SJSA1 (cell line): Measurements from ENCODE around the gene PALLD. TPM values are rescaled to one million over a fixed set of nuclear protein-coding genes. Genes with fewer than 3 reads are reported as not detected.

ENCODE experiments used
- DNase-seq, 2 experiments: peaks; one replicate each; pipeline ENCODE4 v3.0.0-alpha.2; 2015 to 2020; ENCODE audit warnings: low spot score in 2 of 2, low read depth in 1 of 2
- H3K27ac ChIP-seq: fragments of 250-450 bp; sonication (Bioruptor Pico); 2 replicates; pipeline ENCODE4 v1.5.1; 2020; ENCODE audit warnings: mild to moderate bottlenecking, moderate library complexity
- H3K27me3 ChIP-seq: fragments of 250-450 bp; sonication (Bioruptor Pico); replicated peaks from 2 replicates; pipeline ENCODE4 v1.5.1; 2020; ENCODE audit warnings: mild to moderate bottlenecking, moderate library complexity
- H3K36me3 ChIP-seq: fragments of 250-450 bp; sonication (Bioruptor Pico); 2 replicates; pipeline ENCODE4 v1.5.1; 2020; ENCODE audit warnings: mild to moderate bottlenecking
- H3K4me1 ChIP-seq: fragments of 250-450 bp; sonication (Bioruptor Pico); replicated peaks from 2 replicates; pipeline ENCODE4 v1.6.1; 2021; ENCODE audit warnings: mild to moderate bottlenecking
- H3K4me3 ChIP-seq: fragments of 250-450 bp; sonication (Bioruptor Pico); 2 replicates; pipeline ENCODE4 v1.5.1; 2020; ENCODE audit warnings: mild to moderate bottlenecking
- H3K9me3 ChIP-seq: fragments of 250-450 bp; sonication (Bioruptor Pico); replicated peaks from 2 replicates; pipeline ENCODE4 v1.5.1; 2020; ENCODE audit warnings: mild to moderate bottlenecking
- total RNA-seq: library from RNA; depleted of rRNA; stranded (reverse); fragments of >200 nt; shearing (Covaris generic); gene quantifications from 2 replicates; pipeline ENCODE4 v1.2.3, GENCODE V29; 2014

Gene PALLD
- total RNA-seq, 1 experiment from 2014 or later = 118 TPM

DNA sequence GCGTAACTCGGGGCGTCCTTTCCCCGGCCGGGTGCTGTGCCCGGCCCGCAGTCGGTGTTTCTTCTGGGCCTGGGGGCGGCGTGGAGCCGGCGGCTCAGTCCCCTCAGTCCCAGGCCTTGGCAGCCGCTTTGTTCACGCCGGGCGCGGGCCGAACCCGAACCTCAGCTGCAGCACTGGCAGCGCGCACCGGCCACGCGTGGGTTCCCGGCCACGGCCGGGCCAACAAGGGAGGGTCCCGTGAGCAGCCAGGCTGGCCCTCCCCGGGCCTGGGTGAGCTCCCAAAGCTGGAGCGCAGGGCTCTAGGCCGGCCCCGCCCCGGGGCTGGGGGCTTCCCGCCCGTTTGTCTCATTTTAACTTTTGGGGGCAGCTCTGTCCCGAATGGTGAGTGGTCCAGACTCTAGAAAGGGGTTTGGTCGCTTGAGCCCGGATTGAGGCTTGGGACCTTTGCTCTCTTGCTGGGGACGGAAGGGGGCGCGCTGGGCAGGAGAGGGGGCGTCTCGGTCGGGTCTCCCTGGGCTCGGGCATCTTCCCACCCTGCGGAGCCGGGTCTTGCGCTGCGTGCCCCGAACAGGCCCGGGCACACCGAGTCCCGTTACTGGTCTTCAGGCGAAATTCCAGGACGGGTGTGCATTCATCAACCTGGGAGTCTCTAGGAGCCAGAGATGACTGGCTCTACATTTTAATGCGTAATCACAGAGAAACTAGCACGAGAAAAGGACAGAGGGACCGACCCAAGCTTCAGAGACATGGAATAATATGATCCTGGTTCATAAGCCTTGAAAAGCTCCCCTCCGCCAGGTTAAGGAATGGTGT, 336.1 kb downstream of the PALLD start:
- Histone ChIP-seq H3K9me3 (no peaks in the 10 kb centered on the region), H3K4me1 (peaks cover 31% of the 10 kb centered on the region), H3K27me3 (no peaks in the 10 kb centered on the region), H3K36me3 (peaks cover 52% of the 10 kb centered on the region), H3K4me3 (peak overlapping the region; percentile 88), H3K27ac (peak overlapping the region; percentile 89)
- peak; percentile 49 for DNase-seq

DNA sequence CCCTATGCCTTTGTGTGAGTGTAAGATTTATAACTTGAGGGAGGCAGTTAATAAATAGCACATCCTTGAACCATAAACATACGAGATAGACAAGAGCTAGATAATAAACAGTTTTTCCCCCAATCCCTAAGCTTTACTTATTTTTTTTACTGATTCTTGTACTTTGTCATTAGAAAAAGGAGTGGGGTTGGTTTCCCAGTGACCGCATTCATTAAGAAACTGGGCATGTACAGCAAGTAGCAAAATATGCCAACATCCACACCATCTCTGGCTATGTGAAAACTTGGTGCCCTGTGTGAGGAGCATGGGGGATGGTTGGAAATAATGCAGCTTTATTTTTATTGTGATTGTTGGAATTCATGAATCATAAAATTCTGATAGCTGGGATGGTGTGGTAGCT, 337.0 kb downstream of the PALLD start:
- H3K9me3 ChIP-seq = no peaks in the 10 kb centered on the region
- peaks cover 31% of the 10 kb centered on the region for H3K4me1 ChIP-seq
- H3K27me3 ChIP-seq = no peaks in the 10 kb centered on the region
- peaks cover 55% of the 10 kb centered on the region for H3K36me3 ChIP-seq
- no peak overlapping the region for H3K4me3 ChIP-seq
- DNase-seq = no peak
- H3K27ac ChIP-seq = no peak overlapping the region

DNA sequence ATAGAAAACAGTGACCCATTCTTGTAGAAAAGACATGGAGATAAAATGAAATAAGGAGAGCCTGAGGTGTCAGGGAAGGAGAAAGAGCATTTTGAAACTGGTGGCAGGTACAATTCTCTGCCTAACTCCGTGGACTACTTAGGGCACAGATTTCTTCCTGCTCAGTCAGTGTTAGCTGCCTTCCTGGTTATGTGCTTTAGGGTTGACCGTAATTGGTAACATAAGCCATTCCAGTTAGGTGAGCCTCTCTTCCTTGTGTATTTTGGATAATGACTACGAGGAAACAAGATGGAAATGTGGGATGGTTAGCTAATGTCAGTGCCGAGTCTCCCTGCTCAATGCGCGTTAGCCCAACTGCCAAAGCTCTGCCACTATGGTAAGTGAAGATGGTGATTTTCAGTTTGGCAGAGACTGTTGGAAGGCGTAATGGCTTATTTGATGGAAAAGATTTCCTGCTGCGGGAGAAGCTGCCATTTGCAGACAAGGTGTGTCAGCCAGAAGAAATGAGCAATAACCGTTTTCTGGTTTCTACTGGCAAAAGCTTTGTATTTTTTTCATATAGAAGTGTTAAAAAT, 339.1 kb downstream of the PALLD start:
- Histone ChIP-seq H3K9me3 (no peaks in the 10 kb centered on the region), H3K27ac (no peak overlapping the region), H3K27me3 (no peaks in the 10 kb centered on the region), H3K4me1 (peaks cover 36% of the 10 kb centered on the region), H3K36me3 (peaks cover 60% of the 10 kb centered on the region), H3K4me3 (no peak overlapping the region)
- no peak for DNase-seq

DNA sequence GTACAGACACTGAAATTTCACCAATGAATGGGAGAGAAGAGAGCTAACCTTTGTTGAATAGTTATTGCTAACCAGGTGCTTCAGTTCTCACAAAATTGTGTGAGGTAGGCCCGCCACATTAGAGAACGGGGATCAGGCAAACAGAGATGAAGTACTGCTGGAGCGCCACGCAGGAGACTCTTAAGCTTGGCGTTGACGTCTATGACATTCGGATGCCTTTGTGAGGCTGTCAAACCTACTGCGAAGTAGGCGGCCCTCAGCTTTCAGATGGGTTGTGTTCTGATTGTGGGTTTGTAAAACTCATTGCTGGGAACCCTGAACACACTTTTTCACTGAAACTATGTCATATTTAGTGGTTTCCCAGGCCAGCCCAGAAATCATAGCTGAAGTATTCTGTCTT, 339.6 kb downstream of the PALLD start:
- H3K4me1 ChIP-seq = peaks cover 36% of the 10 kb centered on the region
- H3K9me3 ChIP-seq = no peaks in the 10 kb centered on the region
- H3K27me3 ChIP-seq = no peaks in the 10 kb centered on the region
- no peak for DNase-seq
- H3K36me3 ChIP-seq = peaks cover 63% of the 10 kb centered on the region
- H3K4me3 ChIP-seq = no peak overlapping the region
- H3K27ac ChIP-seq = no peak overlapping the region

- Histone ChIP-seq H3K36me3 (peaks cover 59% of the 10 kb centered on the region), H3K27me3 (no peaks in the 10 kb centered on the region), H3K9me3 (no peaks in the 10 kb centered on the region), H3K4me3 (no peak overlapping the region), H3K4me1 (peaks cover 41% of the 10 kb centered on the region), H3K27ac (no peak overlapping the region)
- no peak for DNase-seq
These were observed 341.1 kb downstream of the PALLD start for GRCh38 chr4:168837922-168838321.

DNA sequence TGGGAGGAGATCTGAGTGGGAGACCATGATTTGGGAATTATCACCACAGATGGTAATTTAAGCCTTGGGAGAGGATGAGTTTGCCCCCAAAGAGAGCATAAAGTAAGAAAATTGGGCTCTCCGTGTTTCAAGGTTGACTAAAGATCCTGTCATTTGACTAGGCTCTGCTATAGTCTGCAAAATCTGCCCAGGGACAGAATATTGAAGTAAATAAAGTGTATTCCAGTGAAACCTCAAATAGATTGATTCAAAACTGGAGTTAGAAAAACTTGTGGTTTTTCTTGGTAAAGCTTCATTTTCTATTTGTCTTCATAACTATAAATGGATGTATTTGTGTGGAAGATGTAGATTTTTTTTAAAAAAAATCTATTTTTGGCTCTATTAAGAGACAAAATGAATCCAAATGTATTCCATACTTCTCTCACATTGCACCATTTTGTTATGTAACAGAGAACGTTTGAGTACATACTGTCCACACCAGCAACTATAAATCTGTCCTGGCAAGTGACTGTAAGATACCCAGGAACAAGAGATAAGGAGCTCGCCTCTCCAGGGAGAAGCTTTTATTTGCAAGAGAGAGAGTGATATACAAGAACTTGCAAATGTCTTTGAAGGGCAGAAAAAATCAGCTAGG, 343.0 kb downstream of the PALLD start:
- Histone ChIP-seq H3K4me3 (no peak overlapping the region), H3K9me3 (no peaks in the 10 kb centered on the region), H3K36me3 (peaks cover 68% of the 10 kb centered on the region), H3K27ac (no peak overlapping the region), H3K27me3 (no peaks in the 10 kb centered on the region), H3K4me1 (peaks cover 49% of the 10 kb centered on the region)
- DNase-seq = no peak

DNA sequence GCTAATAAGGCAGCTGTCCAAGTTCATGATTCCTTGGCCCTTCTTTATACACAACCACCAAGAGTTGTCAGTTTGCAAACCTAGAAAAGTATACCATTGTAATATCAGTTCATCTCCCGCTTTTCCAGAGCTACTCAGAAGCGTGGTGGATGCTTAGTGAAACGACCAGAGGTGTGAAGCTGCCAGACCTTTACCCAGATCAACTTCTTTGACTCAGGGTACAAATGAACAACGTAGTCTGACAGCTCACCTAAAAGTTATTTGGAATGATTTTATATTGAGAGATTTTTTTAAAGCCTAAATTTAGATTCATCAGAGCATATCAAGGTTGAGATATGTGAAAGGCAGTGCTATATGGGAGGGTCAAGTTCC, 343.5 kb downstream of the PALLD start:
- H3K4me1 ChIP-seq = peaks cover 52% of the 10 kb centered on the region
- H3K27me3 ChIP-seq = no peaks in the 10 kb centered on the region
- peaks cover 67% of the 10 kb centered on the region for H3K36me3 ChIP-seq
- no peak overlapping the region for H3K27ac ChIP-seq
- no peak for DNase-seq
- H3K9me3 ChIP-seq = no peaks in the 10 kb centered on the region
- no peak overlapping the region for H3K4me3 ChIP-seq

GRCh38 chr4:168841000-168841671, 344.3 kb downstream of the PALLD start:
- Histone ChIP-seq H3K36me3 (peaks cover 65% of the 10 kb centered on the region), H3K4me3 (no peak overlapping the region), H3K9me3 (no peaks in the 10 kb centered on the region), H3K4me1 (peaks cover 52% of the 10 kb centered on the region), H3K27me3 (no peaks in the 10 kb centered on the region), H3K27ac (0 out of 2 replicates have a peak overlapping the region, but pooled peaks have one; percentile 24)
- peak; percentile 52 for DNase-seq

GRCh38 chr4:168841672-168842019, 344.8 kb downstream of the PALLD start:
- no peaks in the 10 kb centered on the region for H3K27me3 ChIP-seq
- DNase-seq = no peak
- 0 out of 2 replicates have a peak overlapping the region, but pooled peaks have one; percentile 24 for H3K27ac ChIP-seq
- no peak overlapping the region for H3K4me3 ChIP-seq
- peaks cover 52% of the 10 kb centered on the region for H3K4me1 ChIP-seq
- peaks cover 65% of the 10 kb centered on the region for H3K36me3 ChIP-seq
- H3K9me3 ChIP-seq = no peaks in the 10 kb centered on the region

DNA sequence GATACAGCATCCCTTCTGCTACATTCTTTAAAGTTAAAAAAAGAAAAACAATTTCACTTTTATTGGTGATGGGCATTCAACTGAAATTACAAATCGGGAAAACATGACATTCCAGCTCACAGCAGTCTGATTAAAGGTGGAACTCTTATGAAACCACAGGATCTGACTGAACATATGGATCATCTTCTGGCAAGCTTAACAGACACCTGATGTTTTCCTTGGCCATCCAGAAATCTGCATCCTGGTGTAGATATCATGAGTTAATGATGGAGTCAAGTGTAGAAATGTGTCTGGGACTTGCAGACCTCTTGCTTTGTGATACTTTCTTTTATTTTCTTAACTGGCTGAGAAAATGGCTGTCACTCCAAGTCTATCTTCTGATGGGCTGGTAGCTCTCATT, 345.3 kb downstream of the PALLD start:
- H3K4me1 ChIP-seq = peaks cover 52% of the 10 kb centered on the region
- H3K4me3 ChIP-seq = no peak overlapping the region
- no peaks in the 10 kb centered on the region for H3K27me3 ChIP-seq
- H3K9me3 ChIP-seq = no peaks in the 10 kb centered on the region
- peak overlapping the region; percentile 24; the same call in 1 of the 2 replicates for H3K27ac ChIP-seq
- DNase-seq = no peak
- peaks cover 60% of the 10 kb centered on the region for H3K36me3 ChIP-seq

GRCh38 chr4:168843635-168844034, 346.8 kb downstream of the PALLD start:
- no peak for DNase-seq
- Histone ChIP-seq H3K36me3 (peaks cover 50% of the 10 kb centered on the region), H3K4me1 (peaks cover 64% of the 10 kb centered on the region), H3K27ac (peak overlapping the region; percentile 72), H3K27me3 (no peaks in the 10 kb centered on the region), H3K4me3 (no peak overlapping the region), H3K9me3 (no peaks in the 10 kb centered on the region)

GRCh38 chr4:168844353-168845049, 347.6 kb downstream of the PALLD start:
- Histone ChIP-seq H3K4me1 (peaks cover 72% of the 10 kb centered on the region), H3K27ac (peak overlapping the region; percentile 72), H3K36me3 (peaks cover 47% of the 10 kb centered on the region), H3K4me3 (no peak overlapping the region), H3K27me3 (no peaks in the 10 kb centered on the region), H3K9me3 (no peaks in the 10 kb centered on the region)
- DNase-seq = peak in 1 of 2 experiments; percentile 69

GRCh38 chr4:168845897-168846296, 349.0 kb downstream of the PALLD start:
- Histone ChIP-seq H3K27me3 (no peaks in the 10 kb centered on the region), H3K36me3 (peaks cover 54% of the 10 kb centered on the region), H3K27ac (no peak overlapping the region), H3K9me3 (no peaks in the 10 kb centered on the region), H3K4me3 (no peak overlapping the region), H3K4me1 (peaks cover 68% of the 10 kb centered on the region)
- no peak for DNase-seq
